HG02981 (cell line): Measurements from ENCODE around the gene ECI1.
"Not testable (repeated sequence)": the region's sequence is repeated elsewhere in the genome, so short reads cannot be mapped to it uniquely, and the experiment has no call there.

Experiments used
- ATAC-seq: cut with Tn5 transposase; IDR thresholded peaks from one replicate; pipeline ENCODE4 v1.9.1; 2021; ENCODE audit warnings: mild to moderate bottlenecking, moderate library complexity; ENCODE audit not compliant: unreplicated experiment

Gene ECI1

DNA sequence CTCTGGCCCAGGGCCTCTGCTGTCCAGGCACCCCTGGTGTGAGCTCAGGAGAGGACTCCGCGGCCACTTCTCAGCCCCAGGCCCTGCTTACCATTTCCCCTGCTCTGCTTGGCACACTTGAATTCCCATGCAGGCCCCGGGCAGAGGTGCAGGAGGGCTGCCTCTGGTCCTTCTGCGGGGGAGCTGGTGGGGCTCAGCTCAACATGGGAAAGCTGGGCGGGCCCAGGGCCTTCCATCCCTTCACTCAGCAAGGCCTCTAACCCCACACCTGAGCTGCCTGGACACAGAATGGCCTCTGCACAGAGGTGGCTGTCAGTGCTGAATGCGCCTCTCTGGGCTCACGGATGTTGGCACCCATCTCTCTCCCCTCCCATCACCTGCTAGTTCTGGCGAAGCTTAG lies 29.1 kb upstream of the ECI1 start:
- ATAC-seq, result no peak

DNA sequence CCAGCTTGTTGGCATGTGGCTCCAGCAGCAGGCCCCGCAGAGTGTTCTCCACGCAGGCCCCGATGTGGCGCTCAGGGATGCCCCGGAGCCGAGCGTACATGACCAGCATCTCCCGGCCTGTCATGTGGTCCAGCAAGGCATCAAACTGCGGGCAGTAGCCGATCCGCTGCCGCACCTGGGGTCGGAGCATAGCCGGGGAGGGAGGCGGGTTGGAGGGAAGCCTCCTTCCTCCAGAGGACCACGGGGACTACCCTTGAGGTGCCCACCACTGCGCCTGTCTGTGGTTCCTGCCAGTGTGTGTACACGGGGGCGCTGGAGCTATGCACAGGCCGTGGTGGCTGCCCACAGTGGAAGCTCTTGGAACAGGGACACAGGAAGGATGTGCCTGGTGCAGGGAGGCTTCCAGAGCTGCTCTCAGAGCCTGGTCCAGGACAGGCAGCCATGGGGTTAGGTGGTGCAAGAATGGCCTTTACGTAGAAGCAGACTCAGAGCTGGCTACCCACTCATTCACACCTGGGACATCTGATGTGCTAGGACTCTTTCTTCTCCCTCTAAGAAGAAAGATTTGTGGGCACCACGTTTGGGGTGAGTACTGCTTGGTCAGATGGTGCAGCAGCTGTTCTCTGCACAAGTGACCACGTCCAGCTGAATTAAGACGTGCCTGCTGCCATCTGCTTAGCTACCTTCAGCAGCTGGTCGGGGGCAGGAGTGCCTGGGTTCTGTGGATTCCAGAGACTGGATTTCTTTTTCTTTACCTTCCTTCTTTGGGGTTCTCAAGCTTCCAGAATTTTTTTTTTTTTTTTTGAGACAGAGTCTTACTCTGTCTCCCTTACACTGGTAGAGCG lies 27.8 kb upstream of the ECI1 start:
- no peak for ATAC-seq

DNA sequence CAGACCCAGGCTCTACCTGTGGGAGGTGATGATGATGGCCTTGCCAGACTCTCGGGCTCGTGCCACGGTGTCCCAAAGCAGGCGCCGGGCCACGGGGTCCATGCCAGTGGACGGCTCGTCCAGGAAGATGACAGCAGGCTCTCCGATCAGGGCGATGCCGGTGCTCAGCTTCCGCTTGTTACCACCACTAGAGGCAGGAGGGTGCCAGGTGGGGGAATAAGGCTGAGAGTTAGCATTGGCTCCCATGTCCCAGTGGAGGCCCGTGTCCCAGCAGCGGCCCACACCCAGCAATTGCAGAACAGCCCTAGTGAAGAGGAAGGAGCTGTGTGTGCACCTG lies 26.9 kb upstream of the ECI1 start:
- ATAC-seq, result no peak

DNA sequence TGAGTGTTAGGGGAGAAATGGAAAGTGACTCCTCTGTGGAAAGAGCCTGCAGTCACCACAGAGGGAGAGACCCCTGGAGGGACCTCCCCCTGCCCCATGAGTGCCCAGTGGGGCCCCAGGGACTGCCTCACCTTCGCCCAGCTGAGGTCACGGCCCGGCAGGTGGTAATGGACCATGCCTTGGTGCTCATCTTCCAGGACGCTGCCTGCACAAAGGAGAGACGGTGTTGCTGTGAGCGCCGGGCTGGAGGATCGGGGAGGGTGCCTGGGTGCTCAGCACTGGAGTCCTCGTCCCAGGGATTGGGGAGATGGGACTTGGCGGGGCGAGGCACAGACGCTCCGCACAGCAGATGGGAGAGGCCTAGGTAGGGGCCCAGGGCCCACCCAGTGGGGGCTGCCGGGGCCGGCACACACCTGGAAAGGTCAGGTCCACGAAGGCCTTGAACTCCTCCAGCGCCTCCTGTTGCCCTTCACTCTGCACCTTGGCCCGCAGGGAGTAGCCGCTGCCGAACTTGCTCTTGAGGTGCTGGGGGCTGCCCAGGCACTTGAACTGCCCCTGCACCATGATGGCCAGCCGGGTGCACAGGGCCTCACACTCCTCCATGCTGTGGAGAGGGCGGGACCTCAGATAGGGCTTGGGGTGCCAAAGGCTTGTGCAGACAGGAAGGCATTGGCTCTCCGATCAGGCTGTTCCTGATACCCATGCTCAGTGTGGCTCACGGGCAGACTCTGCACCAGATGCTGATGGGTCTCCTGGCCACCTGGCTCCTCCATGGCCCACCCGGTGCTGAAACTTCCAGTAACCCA lies 26.3 kb upstream of the ECI1 start:
- no peak for ATAC-seq

DNA sequence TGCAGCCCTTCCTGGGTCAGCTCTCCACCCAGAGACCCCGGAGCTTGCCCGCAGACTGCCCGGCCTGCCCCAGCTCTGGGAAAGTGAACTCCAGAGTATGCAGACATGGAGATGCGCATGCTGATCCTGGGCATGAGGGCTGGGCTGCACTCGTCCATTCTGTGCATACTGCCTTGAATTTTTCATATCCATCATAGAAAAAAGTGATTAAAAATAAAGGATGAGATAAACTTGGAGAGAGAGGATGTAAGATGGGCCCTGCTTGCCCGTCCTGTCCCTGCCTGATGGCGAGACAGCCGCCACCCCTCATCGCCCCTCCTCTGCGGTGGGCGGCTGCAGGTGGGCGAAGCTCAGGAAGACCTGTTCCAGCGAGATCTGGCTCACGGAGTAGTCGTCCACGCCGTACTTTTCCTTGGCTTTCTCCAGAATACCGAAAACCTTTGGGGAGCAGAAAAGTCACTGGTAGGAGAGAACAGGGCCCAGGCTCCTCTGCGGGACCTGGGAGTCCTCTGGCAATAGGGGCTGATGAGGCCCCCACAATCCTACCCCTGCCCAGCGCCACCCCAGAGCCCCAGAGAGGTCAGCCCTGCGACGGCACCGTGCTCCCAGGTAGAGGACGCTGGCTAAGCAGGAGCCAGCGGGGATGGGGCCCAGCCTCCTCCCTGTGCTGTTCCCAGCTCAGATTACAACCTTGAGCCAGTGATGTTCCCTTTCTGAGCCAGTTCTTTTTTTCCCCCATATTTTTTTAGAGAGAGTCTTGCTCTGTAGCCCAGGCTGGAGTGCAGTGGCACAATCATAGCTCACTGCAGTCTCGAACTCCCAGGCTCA lies 25.2 kb upstream of the ECI1 start:
- no peak for ATAC-seq

DNA sequence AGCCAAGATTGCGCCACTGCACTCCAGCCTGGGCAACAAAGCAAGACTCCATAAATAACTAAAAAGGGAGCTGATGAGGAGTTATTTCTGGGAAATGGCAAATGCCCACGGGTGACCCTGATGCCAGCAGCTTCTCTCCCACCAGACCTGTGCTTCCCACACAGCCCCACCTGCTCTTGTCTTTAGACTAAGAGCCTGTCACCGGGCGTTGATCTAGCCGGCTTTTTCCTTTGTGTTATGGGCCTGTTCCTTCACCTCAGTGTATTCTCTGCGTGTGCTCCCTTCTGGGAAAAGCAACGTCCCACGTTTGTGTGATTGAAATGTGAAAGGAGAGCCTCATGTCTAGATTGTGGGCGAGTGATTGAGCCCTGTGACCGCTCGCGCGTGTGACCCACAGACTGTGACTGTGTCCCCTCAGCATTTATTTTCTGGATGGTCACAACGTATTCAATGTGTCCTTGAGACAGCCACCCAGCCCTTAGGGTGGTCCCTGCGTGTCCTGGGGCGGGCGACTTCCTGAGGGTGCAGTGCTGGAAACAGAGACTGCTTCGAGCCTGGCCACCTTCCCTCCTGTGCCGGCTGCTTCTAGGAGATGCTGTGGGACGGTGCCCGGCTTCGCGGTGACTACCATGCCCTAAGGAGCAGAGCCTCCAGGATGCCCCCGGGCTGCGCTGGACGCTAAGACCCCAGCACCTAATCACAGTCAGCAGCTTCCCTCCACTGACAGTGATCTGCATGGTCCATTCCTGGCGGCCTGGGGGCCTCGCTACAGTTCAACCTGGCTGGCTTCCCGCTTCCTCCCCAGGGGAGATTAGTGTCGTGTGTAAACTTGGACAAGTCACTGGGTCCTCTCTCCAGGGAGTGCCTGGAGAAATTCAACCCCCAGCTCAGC lies 24.3 kb upstream of the ECI1 start:
- no peak for ATAC-seq

DNA sequence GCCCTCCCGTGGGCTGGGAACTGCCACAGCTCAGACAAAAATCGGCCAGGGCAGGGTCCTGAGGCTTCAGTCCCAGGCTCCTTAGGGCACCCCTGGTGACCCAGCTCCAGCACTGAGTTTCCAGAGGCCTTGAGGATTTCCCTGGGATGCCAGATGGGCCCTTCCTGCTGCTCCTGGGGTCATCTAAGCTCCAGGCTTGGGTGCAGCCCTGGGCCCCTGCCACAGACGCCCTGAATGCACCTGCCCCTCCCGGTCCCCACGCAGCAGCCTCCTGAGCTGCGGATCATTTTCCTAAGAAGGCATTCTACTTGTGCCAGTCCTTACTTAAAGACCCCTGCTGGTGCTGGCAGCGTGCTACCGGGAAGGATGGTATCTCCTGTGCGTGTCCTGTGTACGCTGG lies 22.5 kb upstream of the ECI1 start:
- ATAC-seq, result no peak

DNA sequence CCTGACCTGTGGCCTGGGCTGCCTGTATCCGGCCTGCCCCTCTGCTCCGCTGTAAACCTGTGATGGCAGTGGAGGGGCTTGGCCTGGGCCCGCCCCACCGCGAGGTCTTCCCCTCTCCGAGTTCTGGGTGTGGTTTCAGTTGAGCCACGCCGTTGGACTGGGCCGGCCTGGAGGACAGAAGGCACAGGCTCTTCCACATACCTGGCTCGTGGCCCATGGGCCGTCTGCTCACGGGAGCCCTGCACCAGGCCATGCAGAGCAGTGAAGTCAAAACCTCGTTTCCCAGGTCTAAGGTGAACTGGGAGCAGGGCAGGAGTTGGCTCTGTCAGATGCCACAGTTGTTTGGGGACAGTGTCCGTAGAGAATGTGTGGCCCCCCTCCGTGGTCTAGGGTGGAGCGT lies 22.1 kb upstream of the ECI1 start:
- ATAC-seq, result no peak

DNA sequence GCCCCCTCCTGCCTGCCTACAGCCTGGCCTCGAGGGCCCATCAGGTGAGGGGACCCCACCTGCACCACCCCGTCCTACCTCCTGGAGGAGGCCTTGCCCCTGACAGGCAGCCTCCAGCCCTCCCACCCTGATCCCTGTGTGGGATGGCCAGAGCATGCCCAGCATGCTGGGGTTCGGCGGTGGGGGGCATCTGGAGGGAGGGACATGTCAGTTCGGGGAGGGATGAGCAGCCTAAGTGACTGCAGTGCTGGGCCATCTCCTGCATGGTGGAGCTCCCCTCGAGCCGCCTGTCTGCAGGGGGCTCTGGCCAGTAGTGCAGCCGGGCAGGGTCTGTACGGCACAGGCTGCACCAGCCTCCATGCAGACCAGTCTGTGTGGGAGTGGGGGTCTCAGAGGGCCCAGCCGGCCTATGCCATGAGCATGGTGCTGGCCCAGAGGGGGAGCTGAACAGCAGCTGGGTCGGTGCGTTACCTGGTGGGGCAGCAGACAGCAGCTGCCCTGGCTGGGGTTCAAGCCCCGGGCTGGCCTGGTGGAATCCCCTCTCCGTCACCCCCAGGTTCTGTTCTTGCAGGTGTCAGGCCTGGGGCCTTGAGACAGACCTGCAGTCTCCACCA lies 20.6 kb upstream of the ECI1 start:
- ATAC-seq, result no peak

DNA sequence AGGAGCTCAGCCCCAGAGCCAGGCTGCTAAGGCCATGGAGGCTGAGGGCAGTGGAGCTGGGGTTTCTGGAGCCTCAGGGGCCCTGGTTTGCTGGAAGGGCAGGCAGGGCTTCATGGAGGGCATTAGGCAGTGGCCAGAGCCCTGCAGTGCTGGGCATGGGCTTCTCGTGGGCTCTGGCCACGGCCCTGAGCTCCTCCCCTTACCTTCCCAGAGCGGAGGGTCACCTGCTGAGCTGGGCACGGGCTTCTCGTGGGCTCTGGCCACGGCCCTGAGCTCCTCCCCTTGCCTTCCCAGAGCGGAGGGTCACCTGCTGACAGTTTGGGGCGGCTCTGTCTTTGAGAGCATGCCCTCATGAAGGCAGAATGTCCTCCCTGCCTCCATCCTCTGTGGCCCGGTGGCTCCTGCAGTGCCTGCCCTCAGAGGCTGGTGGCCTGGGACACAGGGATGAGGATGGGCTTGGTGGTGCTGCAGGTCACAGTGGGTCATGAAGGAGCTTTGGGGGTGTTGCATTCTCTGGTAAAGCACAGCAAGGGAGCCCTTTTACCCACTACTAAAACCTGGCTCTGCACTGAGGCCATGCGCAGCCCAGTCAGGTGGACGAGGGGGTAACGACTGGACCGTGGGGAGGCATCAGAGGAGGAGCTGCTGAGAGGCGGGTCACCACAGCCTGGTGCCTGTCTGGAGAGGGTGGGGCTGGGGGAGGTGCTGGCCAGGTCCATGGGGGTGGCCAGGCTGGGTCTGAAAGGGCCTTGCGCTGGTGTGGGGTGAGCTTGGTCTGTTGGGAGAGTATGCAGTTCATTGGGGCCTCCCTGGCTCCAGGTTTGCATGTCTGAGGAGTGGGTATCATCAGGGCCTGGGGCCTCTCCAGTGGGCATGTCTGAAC lies 19.4 kb upstream of the ECI1 start:
- no peak for ATAC-seq

DNA sequence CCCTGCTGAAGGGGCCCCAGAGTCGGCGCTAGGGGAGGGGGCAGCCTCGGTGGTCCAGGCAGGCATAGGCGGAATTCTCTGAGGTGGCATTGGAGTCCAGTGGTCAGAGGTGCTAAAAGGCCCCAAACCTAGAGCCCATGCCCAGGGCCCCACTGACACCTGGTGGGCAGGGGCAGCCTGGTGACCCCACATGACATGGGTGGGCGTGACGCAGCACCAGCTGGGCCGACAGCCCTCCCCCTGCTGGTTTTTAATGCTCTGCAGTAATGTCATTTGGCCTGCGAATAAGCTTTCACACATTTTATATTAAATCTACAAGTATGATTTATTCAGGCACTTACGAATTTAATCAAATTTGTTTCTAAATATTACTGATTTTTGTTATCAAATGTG lies 18.7 kb upstream of the ECI1 start:
- no peak for ATAC-seq

DNA sequence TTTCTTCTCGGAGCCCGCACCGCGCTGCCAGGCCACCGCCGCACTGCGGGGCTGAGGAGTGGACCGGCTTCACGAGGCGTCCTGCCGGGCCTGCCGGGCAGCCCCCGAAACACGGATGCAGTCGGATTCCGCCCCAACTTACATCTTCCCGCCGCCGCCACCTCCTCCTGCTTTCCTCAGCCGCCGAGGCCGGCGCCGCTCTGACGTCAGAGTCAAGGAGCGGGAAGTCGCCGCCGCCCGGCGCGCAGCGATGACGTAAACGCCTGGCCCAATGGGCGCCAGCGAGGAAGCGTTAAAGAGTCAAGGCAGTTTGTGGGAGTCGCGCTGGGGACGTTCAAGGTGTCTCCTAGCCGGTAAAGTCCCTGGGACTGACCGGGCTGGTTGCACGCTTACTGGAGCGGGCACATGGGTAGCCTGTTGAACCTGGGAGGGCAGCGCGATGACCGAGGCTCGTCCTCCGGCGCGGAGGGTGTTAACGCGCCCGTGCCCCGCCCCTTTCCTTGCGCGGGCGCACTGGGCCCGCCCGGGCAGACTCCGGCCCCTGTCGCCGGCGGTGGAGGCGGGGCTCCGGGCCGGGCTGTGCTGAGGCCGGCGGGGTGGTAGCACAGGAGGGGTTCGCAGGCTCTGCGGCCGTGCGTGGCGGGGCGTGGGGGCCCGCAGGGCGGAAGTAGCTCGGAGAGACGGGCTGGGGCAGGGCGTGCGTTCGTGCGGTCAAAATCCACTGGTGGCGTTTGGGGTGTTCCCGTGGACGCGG lies 16.7 kb upstream of the ECI1 start, which contains the start of gene RNPS1:
TSS of gene RNPS1 (minus strand) at position 214 of the 754 bp plus-strand sequence. CDS start 3,483 bp downstream, outside the sequence.
- peak; percentile 77 for ATAC-seq

DNA sequence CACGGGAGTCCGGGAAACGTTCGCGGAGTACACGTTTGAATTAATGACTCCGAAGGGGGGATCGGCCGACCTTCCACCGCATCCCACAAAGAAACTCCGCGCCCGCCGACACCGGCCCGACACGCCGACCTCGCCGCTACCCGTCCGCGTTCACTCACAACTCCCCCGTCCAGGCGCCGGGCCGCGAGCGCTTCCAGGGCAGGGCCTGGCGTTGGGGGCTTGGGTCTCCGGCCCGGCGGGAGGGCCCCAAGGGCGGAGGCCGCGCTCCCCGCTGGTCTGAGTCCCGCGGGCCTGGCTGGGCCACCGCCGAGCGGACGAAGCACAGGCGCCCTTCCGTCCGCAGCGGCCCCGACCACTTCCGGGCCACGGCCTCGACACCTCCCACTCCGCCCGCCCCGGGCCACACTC lies 16.1 kb upstream of the ECI1 start:
- peak; percentile 52 for ATAC-seq

DNA sequence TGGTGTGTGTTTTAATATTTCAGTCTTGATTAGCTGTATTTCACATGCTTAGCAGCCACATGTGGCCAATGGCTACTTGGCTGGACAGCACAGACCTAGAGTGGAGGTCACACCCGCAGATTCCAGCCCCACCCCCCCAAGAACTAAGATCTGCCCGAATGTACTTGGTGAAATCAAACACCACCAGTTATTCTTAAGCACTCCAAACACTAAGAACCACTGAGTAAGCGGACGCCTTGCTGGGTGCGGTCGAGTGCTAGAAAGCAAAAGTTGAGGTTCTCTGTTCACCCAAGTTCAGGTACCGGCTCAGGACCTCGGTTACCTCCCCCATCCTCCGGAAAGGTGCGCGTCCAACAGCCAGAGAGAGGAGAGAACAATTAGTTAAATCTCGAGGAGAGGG lies 15.5 kb upstream of the ECI1 start:
- ATAC-seq, result not testable (repeated sequence)

DNA sequence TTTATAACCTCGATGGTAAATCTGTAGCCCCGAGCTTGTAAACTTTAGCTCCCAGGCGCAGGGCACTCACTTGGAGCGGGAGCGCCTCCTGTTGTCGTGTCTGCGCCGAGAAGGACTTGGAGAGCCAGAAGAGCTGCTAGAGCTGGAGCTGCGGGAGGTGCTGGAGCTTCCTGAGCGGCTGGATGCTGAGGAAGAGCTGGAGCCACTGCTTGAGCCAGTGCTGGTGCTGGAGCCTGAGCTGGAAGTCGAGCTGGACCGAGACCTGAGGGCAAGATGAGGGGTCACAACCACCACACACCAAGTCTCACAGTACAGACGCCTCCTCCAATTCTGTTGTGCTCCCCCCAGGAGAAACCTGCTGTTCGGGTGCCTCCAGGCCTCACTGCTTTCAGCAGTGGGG lies 11.6 kb upstream of the ECI1 start:
- ATAC-seq, result not testable (repeated sequence)

DNA sequence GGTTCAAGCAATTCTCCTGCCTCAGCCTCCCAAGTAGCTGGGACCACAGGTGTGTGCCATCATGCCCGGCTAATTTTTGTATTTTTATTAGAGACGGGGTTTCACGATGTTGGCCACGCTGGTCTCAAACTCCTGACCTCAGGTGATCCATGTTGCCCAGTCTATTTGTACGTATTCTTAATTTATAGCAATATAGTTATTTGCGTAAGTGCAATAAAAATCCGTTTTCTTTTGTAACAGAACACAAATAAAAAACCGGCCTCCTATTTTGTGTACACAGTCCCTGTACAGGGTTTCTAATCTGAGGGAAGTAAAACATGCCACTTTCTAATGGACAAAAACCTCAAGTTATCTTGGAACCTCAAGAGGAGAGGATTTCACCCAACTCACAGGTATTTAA lies 8.9 kb upstream of the ECI1 start:
- no peak for ATAC-seq

DNA sequence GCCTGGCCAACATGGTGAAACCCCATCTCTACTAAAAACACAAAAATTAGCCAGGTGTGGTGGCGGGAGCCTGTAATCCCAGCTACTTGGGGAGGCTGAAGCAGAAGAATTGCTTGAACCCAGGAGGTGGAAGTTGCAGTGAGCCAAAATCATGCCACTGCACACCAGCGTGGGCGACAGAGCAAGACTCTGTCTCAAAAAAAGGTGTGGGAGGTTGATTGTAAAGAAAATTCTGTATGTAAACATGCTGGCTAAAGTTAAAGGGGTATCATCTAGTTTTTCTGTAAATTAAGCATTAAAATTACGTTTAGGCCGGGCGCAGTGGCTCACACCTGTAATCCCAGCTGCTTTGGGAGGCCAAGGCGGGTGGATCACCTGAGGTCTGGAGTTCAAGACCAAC lies 7.1 kb upstream of the ECI1 start:
- not testable (repeated sequence) for ATAC-seq

DNA sequence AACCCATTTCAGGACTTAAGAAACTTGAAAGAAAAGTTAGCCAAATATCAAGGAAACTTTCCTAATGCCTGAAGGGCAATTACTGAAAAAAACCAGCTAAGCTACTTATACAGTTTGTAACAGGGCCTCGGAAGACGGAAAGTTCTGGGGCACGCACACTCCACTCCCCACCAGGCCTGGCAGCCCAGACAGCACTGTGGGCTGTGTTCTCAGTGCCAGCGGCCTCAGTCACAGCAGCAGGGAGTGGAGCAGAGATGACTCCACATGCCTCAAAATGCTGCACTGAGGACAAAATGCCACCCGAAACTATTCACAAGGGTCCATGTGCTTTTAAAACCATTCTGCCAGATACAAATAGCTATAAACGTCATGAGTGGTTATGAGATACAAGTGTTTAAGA lies 6.3 kb upstream of the ECI1 start:
- no peak for ATAC-seq
